HEK293T (cell line): ENCODE measurements around the gene GTF2IRD1.

Source experiments
- CTCF ChIA-PET: fragments of 350-600 bp; formaldehyde crosslinking; extraction: SDS; loops from one replicate; lab custom pipeline; 2021; ENCODE audit warnings: antibody characterized with exemption, inconsistent platforms; lab: Yijun Ruan, JAX
- POLR2A ChIA-PET: fragments of 350-600 bp; formaldehyde crosslinking; extraction: SDS; loops from one replicate; lab custom pipeline; 2020; ENCODE audit warnings: antibody characterized with exemption, inconsistent platforms; lab: Yijun Ruan, JAX
- DNase-seq: peaks from one replicate; pipeline ENCODE4 v3.0.0; 2012; ENCODE audit warnings: mixed read lengths; ENCODE audit errors: extremely low spot score
- ARNT ChIP-seq: fragments of 450-650 bp; IDR thresholded peaks from 2 replicates; pipeline ENCODE4 v1.6.1; 2017; ENCODE audit warnings: mild to moderate bottlenecking
- BHLHE40 ChIP-seq: fragments of 450-650 bp; IDR thresholded peaks from 2 replicates; pipeline ENCODE4 v1.6.1; 2016; ENCODE audit warnings: mild to moderate bottlenecking, moderate library complexity, borderline replicate concordance
- CTBP1 ChIP-seq: fragments of 450-650 bp; IDR thresholded peaks from 2 replicates; pipeline ENCODE4 v1.6.1; 2016; ENCODE audit warnings: borderline replicate concordance
- ELF4 ChIP-seq: fragments of 450-650 bp; IDR thresholded peaks from 2 replicates; pipeline ENCODE4 v1.6.1; 2017; ENCODE audit warnings: antibody characterized with exemption
- FOXA1 ChIP-seq: fragments of 450-650 bp; IDR thresholded peaks from 2 replicates; pipeline ENCODE4 v1.6.1; 2016; ENCODE audit warnings: mild to moderate bottlenecking
- FOXK2 ChIP-seq: fragments of 450-650 bp; IDR thresholded peaks from 2 replicates; pipeline ENCODE4 v1.6.1; 2016; ENCODE audit warnings: mild to moderate bottlenecking
- FOXM1 ChIP-seq: fragments of 450-650 bp; IDR thresholded peaks from 2 replicates; pipeline ENCODE4 v1.6.1; 2017; ENCODE audit warnings: mild to moderate bottlenecking, borderline replicate concordance
- HDGF ChIP-seq: fragments of 450-650 bp; IDR thresholded peaks from 2 replicates; pipeline ENCODE4 v1.6.1; 2017; ENCODE audit warnings: antibody characterized with exemption, borderline replicate concordance
- L3MBTL2 ChIP-seq: fragments of 450-650 bp; conservative IDR thresholded peaks from 2 replicates; pipeline ENCODE4 v1.6.1; 2016; ENCODE audit warnings: mild to moderate bottlenecking
- LEF1 ChIP-seq: fragments of 450-650 bp; IDR thresholded peaks from 2 replicates; pipeline ENCODE4 v1.6.1; 2017; ENCODE audit warnings: mild to moderate bottlenecking, borderline replicate concordance
- NFRKB ChIP-seq: fragments of 450-650 bp; IDR thresholded peaks from 2 replicates; pipeline ENCODE4 v1.6.1; 2016; ENCODE audit warnings: mild to moderate bottlenecking, moderate library complexity
- PKNOX1 ChIP-seq: fragments of 450-650 bp; IDR thresholded peaks from 2 replicates; pipeline ENCODE4 v1.6.1; 2016
- SP1 ChIP-seq: fragments of 450-650 bp; IDR thresholded peaks from 2 replicates; pipeline ENCODE4 v1.6.1; 2017
- SUZ12 ChIP-seq: fragments of 450-650 bp; IDR thresholded peaks from 2 replicates; pipeline ENCODE4 v1.6.1; 2016; ENCODE audit warnings: mild to moderate bottlenecking
- TARDBP ChIP-seq: fragments of 450-650 bp; IDR thresholded peaks from 2 replicates; pipeline ENCODE4 v1.6.1; 2016
- ZNF384 ChIP-seq: fragments of 450-650 bp; IDR thresholded peaks from 2 replicates; pipeline ENCODE4 v1.6.1; 2016

Gene GTF2IRD1

GRCh38 chr7:74498996-74499834 lies 45.5 kb downstream of the GTF2IRD1 start:
- POLR2A ChIA-PET: no interaction called here
- no peak for DNase-seq
- no peak for TF ChIP-seq FOXK2
- no peak for TF ChIP-seq FOXA1
- no peak for TF ChIP-seq BHLHE40
- no peak for TF ChIP-seq LEF1
- TF ChIP-seq PKNOX1: no peak
- no peak for TF ChIP-seq SP1
- no peak for TF ChIP-seq L3MBTL2
- TF ChIP-seq CTBP1: no peak
- TF ChIP-seq FOXM1: no peak
- TF ChIP-seq NFRKB: no peak
- TF ChIP-seq ZNF384: no peak
- TF ChIP-seq SUZ12: no peak
- CTCF ChIA-PET: no interaction called here

DNA sequence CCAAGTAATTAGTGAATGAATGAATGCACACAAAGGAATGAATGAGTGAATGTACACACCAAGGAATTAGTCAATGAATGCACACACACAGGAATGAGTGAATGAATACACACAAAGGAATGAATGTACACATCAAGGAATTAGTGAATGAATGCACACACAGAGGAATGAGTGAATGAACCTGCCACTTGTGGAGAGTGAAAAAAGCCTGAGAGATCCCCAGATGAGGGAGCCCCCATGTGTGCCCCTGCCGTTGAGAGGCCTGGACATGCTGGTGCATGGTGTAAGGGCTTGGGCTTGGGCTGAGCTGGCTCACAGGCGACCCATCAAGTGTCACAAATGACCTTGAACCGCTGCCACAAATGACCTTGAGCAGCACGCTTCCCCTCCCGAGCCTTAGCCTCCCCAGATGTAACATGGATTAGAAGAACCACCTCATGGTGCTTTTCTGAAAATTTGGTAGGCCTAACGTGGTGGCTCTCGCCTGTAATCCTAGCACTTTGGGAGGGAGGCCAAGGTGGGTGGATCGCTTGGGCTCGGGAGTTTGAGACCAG lies 46.2 kb downstream of the GTF2IRD1 start:
- TF ChIP-seq L3MBTL2 (no peak), SUZ12 (no peak), ELF4 (no peak), ARNT (no peak), FOXA1 (no peak), TARDBP (no peak), CTBP1 (no peak), FOXM1 (no peak), NFRKB (no peak), HDGF (no peak)
- POLR2A ChIA-PET: no interaction called here
- no peak for DNase-seq
- CTCF ChIA-PET: no interaction called here

DNA sequence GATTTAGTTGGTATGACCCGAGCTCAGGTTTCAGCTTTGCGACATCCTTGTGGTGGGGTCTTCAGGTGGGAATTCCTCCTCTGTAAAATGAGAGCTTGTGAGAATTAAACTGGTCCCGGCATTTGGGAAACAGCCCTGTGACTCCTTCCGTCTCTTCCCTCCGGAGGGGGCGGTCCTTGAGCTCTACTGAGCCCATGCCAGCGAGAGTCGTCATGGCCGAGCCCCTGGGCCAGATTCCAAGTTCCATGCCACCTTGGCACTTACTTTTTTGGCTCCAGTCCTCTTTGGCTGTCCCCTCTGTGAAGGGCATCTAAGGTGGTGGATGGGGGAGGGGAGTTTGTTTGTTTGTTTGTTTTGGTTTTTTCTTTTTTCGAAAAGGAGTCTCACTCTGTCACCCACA lies 47.6 kb downstream of the GTF2IRD1 start:
- DNase-seq: no peak
- ChIA-PET POLR2A (interaction anchor here (1.1 kb wide), 1 partner anchor 14 kb away, joined by 3 read pairs; no protein-coding TSS in a partner anchor), CTCF (interaction anchor here (0.9 kb wide), 1 partner anchor 15 kb away, joined by 3 read pairs; no protein-coding TSS in a partner anchor)
- no peak for TF ChIP-seq FOXM1
- no peak for TF ChIP-seq BHLHE40
- no peak for TF ChIP-seq HDGF
- TF ChIP-seq NFRKB: no peak
- no peak for TF ChIP-seq FOXA1
- no peak for TF ChIP-seq PKNOX1
- no peak for TF ChIP-seq ZNF384

- ChIA-PET CTCF (no interaction called here), POLR2A (interaction anchor here (1.1 kb wide), 1 partner anchor 13 kb away, joined by 3 read pairs; no protein-coding TSS in a partner anchor)
- TF ChIP-seq L3MBTL2 (no peak), PKNOX1 (no peak), TARDBP (no peak), ZNF384 (no peak), CTBP1 (no peak), LEF1 (no peak), NFRKB (no peak), BHLHE40 (no peak), ELF4 (no peak), SUZ12 (no peak), FOXM1 (no peak), ARNT (no peak)
- DNase-seq: no peak
Measured at GRCh38 chr7:74502216-74502891, 48.6 kb downstream of the GTF2IRD1 start.

GRCh38 chr7:74503061-74503460 lies 49.4 kb downstream of the GTF2IRD1 start:
- no peak for DNase-seq
- POLR2A ChIA-PET: no interaction called here
- TF ChIP-seq SP1: no peak
- TF ChIP-seq FOXA1: no peak
- CTCF ChIA-PET: no interaction called here

- ChIA-PET POLR2A (no interaction called here), CTCF (no interaction called here)
- DNase-seq: no peak
- TF ChIP-seq NFRKB: no peak
- TF ChIP-seq LEF1: no peak
- no peak for TF ChIP-seq ARNT
- no peak for TF ChIP-seq SP1
- no peak for TF ChIP-seq CTBP1
- no peak for TF ChIP-seq HDGF
- no peak for TF ChIP-seq PKNOX1
- TF ChIP-seq FOXK2: no peak
- TF ChIP-seq FOXA1: no peak
- no peak for TF ChIP-seq SUZ12
- TF ChIP-seq TARDBP: no peak
- TF ChIP-seq ELF4: no peak
- no peak for TF ChIP-seq FOXM1
- TF ChIP-seq ZNF384: no peak
Measured at GRCh38 chr7:74503943-74504342, 50.2 kb downstream of the GTF2IRD1 start.
